ENCODE results near the gene RSPH9. TPM values are rescaled to one million over a fixed set of nuclear protein-coding genes. Genes with fewer than 3 reads are reported as not detected.

RSPH9 gene
- total and polyA plus RNA-seq, 7 experiments from 2014 or later = 0.96 to 1.1 TPM; not detected in 5

DNA sequence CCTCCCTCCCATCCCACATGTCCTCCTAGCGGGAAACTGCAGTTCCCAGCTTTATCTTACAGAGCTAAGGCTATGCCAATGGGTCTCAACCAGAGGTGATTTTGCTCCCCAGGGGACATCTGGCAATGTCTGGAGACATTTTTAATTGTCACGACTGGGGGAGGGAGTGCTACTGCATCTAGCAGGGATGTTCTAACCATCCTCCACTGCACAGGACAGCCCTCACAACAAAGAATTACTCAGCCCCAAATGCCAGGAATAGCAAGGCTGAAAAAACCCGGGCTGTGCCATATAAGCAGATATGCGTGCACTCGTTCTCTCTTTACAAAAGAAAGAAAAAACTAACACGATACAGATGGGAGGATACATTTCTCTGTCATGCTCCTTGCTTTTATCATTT, 34.2 kb downstream of the RSPH9 start:
- intact Hi-C loops (cut with micrococcal nuclease) = no loop called here
- Histone ChIP-seq H3K36me3 (ENCODE audit: control insufficient read depth in 2 of 3, insufficient read depth in 3 of 3, low read length in 3 of 3) (peaks cover 0 to 96% (median 9%) of the 10 kb centered on the region in 3 experiments), H3K27ac (ENCODE audit: low read depth, low read length) (no peak overlapping the region), H3K4me3 (ENCODE audit: low read length) (no peak overlapping the region), H3K27me3 (ENCODE audit: control insufficient read depth in 2 of 2, insufficient read depth in 2 of 2, low read length in 2 of 2) (no peaks in the 10 kb centered on the region), H3K9me3 (ENCODE audit: control insufficient read depth in 2 of 3, low read length in 3 of 3) (no peaks in the 10 kb centered on the region), H3K4me1 (ENCODE audit: control insufficient read depth in 2 of 2, insufficient read depth in 2 of 2, low read length in 2 of 2) (peaks cover 0 to 4% of the 10 kb centered on the region in 2 donors)
- Mint-ChIP-seq H3K36me3 (peaks cover 0 to 35% (median 4%) of the 10 kb centered on the region in 5 donors), H3K27me3 (no peaks in the 10 kb centered on the region), H3K4me3 (no peak overlapping the region), H3K9me3 (no peaks in the 10 kb centered on the region), H3K4me1 (peaks cover 12 to 24% (median 20%) of the 10 kb centered on the region in 7 donors), H3K27ac (peak overlapping the region in 2 of 9 donors; percentile 41 to 52)
- ATAC-seq (no peak), DNase-seq (no peak)
- POLR2A ChIA-PET = no interaction called here
- CTCF ChIA-PET = no interaction called here

GRCh38 chr6:43680308-43681200, 35.7 kb downstream of the RSPH9 start:
- CTCF ChIA-PET = interaction anchor here (1.0 kb wide), 1 partner anchor 12 kb away, joined by 4 read pairs; no protein-coding TSS in a partner anchor
- ATAC-seq = no peak
- H3K27me3 Mint-ChIP-seq = no peaks in the 10 kb centered on the region
- no peaks in the 10 kb centered on the region for H3K9me3 Mint-ChIP-seq
- H3K27me3 ChIP-seq (ENCODE audit: control insufficient read depth in 2 of 2, insufficient read depth in 2 of 2, low read length in 2 of 2) = no peaks in the 10 kb centered on the region
- H3K4me1 Mint-ChIP-seq = peaks cover 17 to 39% (median 35%) of the 10 kb centered on the region in 7 donors
- DNase-seq = no peak
- H3K4me3 ChIP-seq (ENCODE audit: low read length) = no peak overlapping the region
- H3K27ac Mint-ChIP-seq = peak overlapping the region in 1 of 9 donors; percentile 38
- H3K4me1 ChIP-seq (ENCODE audit: control insufficient read depth in 2 of 2, insufficient read depth in 2 of 2, low read length in 2 of 2) = peaks cover 0 to 4% of the 10 kb centered on the region in 2 donors
- H3K36me3 Mint-ChIP-seq = peaks cover 0 to 26% (median 4%) of the 10 kb centered on the region in 5 donors
- H3K36me3 ChIP-seq (ENCODE audit: control insufficient read depth in 2 of 3, insufficient read depth in 3 of 3, low read length in 3 of 3) = peaks cover 0 to 83% (median 5%) of the 10 kb centered on the region in 3 experiments
- no peaks in the 10 kb centered on the region for H3K9me3 ChIP-seq (ENCODE audit: control insufficient read depth in 2 of 3, low read length in 3 of 3)
- H3K4me3 Mint-ChIP-seq = no peak overlapping the region
- POLR2A ChIA-PET = interaction anchor here (0.6 kb wide), 1 partner anchor 385 kb away, joined by 4 read pairs; no protein-coding TSS in a partner anchor
- no peak overlapping the region for H3K27ac ChIP-seq (ENCODE audit: low read depth, low read length)
- intact Hi-C loops (cut with micrococcal nuclease) = no loop called here

- Mint-ChIP-seq H3K27me3 (no peaks in the 10 kb centered on the region), H3K36me3 (peaks cover 0 to 20% (median 4%) of the 10 kb centered on the region in 5 donors), H3K27ac (no peak overlapping the region), H3K4me1 (peaks cover 19 to 46% (median 43%) of the 10 kb centered on the region in 7 donors), H3K4me3 (no peak overlapping the region), H3K9me3 (no peaks in the 10 kb centered on the region)
- ChIA-PET POLR2A (no interaction called here), CTCF (interaction anchor here (1.0 kb wide), 1 partner anchor 13 kb away, joined by 4 read pairs; no protein-coding TSS in a partner anchor)
- Histone ChIP-seq H3K9me3 (ENCODE audit: control insufficient read depth in 2 of 3, low read length in 3 of 3) (no peaks in the 10 kb centered on the region), H3K27ac (ENCODE audit: low read depth, low read length) (no peak overlapping the region), H3K4me1 (ENCODE audit: control insufficient read depth in 2 of 2, insufficient read depth in 2 of 2, low read length in 2 of 2) (peaks cover under 1 to 9% of the 10 kb centered on the region in 2 donors), H3K36me3 (ENCODE audit: control insufficient read depth in 2 of 3, insufficient read depth in 3 of 3, low read length in 3 of 3) (peaks cover 0 to 75% (median 5%) of the 10 kb centered on the region in 3 experiments), H3K27me3 (ENCODE audit: control insufficient read depth in 2 of 2, insufficient read depth in 2 of 2, low read length in 2 of 2) (no peaks in the 10 kb centered on the region), H3K4me3 (ENCODE audit: low read length) (no peak overlapping the region)
- DNase-seq = no peak
- intact Hi-C loops (cut with micrococcal nuclease) = no loop called here
- ATAC-seq = no peak
These were observed 36.5 kb downstream of the RSPH9 start for GRCh38 chr6:43681303-43681702.

- peaks cover 29 to 58% (median 57%) of the 10 kb centered on the region in 7 donors for H3K4me1 Mint-ChIP-seq
- no peaks in the 10 kb centered on the region for H3K27me3 ChIP-seq (ENCODE audit: control insufficient read depth in 2 of 2, insufficient read depth in 2 of 2, low read length in 2 of 2)
- H3K4me1 ChIP-seq (ENCODE audit: control insufficient read depth in 2 of 2, insufficient read depth in 2 of 2, low read length in 2 of 2) = peaks cover 10 to 18% of the 10 kb centered on the region in 2 donors
- CTCF ChIA-PET = no interaction called here
- no peak overlapping the region for H3K27ac ChIP-seq (ENCODE audit: low read depth, low read length)
- DNase-seq (no peak), ATAC-seq (no peak)
- peak overlapping the region in 3 of 9 donors; percentile 27 to 59 (median 48) for H3K27ac Mint-ChIP-seq
- H3K27me3 Mint-ChIP-seq = no peaks in the 10 kb centered on the region
- H3K4me3 ChIP-seq (ENCODE audit: low read length) = no peak overlapping the region
- H3K9me3 ChIP-seq (ENCODE audit: control insufficient read depth in 2 of 3, low read length in 3 of 3) = no peaks in the 10 kb centered on the region
- peaks cover 0 to 20% (median under 1%) of the 10 kb centered on the region in 5 donors for H3K36me3 Mint-ChIP-seq
- H3K9me3 Mint-ChIP-seq = peaks cover 0 to 1% (median 0%) of the 10 kb centered on the region in 11 donors
- H3K36me3 ChIP-seq (ENCODE audit: control insufficient read depth in 2 of 3, insufficient read depth in 3 of 3, low read length in 3 of 3) = peaks cover 0 to 65% (median 0%) of the 10 kb centered on the region in 3 experiments
- peak overlapping the region in 1 of 10 donors; percentile 4 for H3K4me3 Mint-ChIP-seq
- POLR2A ChIA-PET = interaction anchor here (0.7 kb wide), 1 partner anchor 496 kb away, joined by 3 read pairs; no protein-coding TSS in a partner anchor
- intact Hi-C loops (cut with micrococcal nuclease) = no loop called here
These were observed 38.0 kb downstream of the RSPH9 start for GRCh38 chr6:43682724-43683429.

DNA sequence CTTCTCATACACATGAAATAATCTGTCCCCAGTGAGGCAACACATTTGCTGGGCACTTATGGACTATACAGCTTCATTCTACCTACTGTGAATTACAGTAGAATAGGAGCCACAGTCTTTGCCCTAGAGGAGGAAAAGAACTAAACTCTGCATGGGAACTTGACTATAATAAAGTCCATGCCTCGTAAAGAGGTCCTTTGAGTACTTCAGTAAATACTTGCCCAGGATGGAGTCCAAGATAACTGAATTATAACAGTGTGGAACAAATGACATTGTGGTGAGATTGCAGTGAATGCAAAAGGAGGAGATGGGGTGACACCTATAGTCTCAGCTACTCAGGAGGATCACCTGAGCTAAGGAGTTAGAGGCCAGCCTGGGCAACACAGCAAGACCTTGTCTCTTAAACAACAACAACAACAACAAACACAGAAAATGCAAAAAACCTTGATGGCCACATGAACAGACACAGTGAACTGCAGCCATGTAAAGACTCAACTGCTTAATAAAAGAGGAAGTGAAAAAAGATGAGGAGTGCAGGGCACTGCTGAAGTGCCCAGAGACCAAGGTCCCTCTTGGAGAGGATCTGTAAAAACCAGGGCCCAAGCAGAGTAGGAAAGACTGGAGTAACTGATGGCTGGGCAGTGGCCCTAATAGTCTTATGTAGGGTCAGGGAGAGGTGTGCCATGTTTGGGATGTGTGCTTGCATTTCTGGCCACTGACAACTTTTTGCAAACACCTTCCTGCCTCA, 39.0 kb downstream of the RSPH9 start:
- no peaks in the 10 kb centered on the region for H3K27me3 Mint-ChIP-seq
- H3K4me3 ChIP-seq (ENCODE audit: low read length) = no peak overlapping the region
- ATAC-seq (no peak), DNase-seq (no peak)
- H3K27me3 ChIP-seq (ENCODE audit: control insufficient read depth in 2 of 2, insufficient read depth in 2 of 2, low read length in 2 of 2) = no peaks in the 10 kb centered on the region
- H3K27ac Mint-ChIP-seq = peak overlapping the region in 3 of 9 donors; percentile 60 to 66 (median 66)
- peaks cover 33 to 63% (median 62%) of the 10 kb centered on the region in 7 donors for H3K4me1 Mint-ChIP-seq
- ChIA-PET CTCF (interaction anchor here (0.6 kb wide), 1 partner anchor 1067 kb away, joined by 3 read pairs; no protein-coding TSS in a partner anchor), POLR2A (interaction anchor here (0.7 kb wide), 1 partner anchor 495 kb away, joined by 3 read pairs; no protein-coding TSS in a partner anchor)
- H3K4me1 ChIP-seq (ENCODE audit: control insufficient read depth in 2 of 2, insufficient read depth in 2 of 2, low read length in 2 of 2) = peaks cover 10 to 22% of the 10 kb centered on the region in 2 donors
- H3K36me3 ChIP-seq (ENCODE audit: control insufficient read depth in 2 of 3, insufficient read depth in 3 of 3, low read length in 3 of 3) = peaks cover 0 to 55% (median 0%) of the 10 kb centered on the region in 3 experiments
- peak overlapping the region in 5 of 10 donors; percentile 0 to 35 (median 17) for H3K4me3 Mint-ChIP-seq
- intact Hi-C loops (cut with micrococcal nuclease) = no loop called here
- peaks cover 0 to 2% (median 0%) of the 10 kb centered on the region in 11 donors for H3K9me3 Mint-ChIP-seq
- H3K9me3 ChIP-seq (ENCODE audit: control insufficient read depth in 2 of 3, low read length in 3 of 3) = no peaks in the 10 kb centered on the region
- H3K36me3 Mint-ChIP-seq = peaks cover 0 to 13% (median 0%) of the 10 kb centered on the region in 5 donors
- no peak overlapping the region for H3K27ac ChIP-seq (ENCODE audit: low read depth, low read length)

Data from naive thymus-derived CD4-positive, alpha-beta T cell (primary cell).